GDM1 (cell line): Measurements from ENCODE around the gene RPL39L.

ENCODE experiments used
- DNase-seq: peaks from one replicate; lab custom pipeline; 2025; lab: John Stamatoyannopoulos, UW

Gene RPL39L

DNA sequence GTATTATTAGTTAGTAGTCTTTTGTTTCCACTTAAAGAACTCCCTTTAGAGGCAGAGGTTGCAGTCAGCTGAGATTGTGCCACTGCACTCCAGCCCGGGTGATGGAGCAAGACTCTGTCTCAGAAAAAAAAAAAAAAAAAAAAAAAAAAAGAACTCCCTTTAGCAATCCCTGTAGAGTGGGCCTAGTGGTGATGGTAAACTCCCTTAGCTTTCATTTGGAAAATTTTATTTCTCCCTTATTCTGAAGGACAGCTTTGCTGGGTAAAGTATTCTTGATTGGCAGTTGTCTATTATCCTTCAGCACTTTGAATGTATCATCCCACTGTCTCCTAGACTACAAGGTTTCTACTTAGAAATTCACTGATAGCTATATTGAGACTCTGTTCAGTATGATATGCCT, 46.0 kb downstream of the RPL39L start:
- no peak for DNase-seq

GRCh38 chr3:187088701-187089100, 50.6 kb downstream of the RPL39L start:
- no peak for DNase-seq

DNA sequence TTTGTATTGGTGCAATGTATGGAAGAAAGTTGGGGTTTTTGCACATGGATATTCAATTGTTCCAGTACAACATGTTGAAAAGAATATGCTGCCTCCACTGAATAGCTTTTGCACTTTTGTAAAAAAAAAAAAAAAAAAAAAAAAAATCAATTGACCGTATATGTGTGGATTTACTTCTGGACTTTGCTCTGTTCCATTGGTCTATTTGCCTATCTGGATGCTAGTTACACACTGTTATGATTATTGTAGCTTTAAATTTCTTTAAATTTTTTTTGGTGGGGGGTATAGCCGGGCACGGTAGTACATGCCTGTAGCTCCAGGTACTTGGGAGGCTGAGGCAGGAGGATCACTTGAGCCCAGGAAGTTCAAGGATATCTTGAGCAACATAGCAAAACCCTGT, 52.5 kb downstream of the RPL39L start:
- DNase-seq: no peak

DNA sequence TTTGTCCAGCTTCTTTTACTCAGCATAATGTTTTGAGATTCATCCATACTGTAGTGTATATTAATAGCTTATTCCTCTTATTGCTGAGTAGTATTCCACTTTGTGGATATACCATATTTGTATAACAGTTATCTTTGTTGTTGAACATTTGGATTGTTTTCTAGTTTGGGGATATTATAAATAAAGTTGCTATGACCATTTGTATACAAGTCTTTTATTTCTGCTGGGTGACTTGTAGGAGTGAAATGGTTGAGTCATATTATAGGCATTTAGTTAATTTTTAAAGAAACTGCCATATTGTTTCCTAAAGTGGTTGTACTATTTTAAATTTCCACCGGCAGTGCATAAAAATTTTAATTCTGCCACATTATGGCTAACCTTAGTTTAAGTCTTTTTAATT, 53.4 kb downstream of the RPL39L start:
- DNase-seq: no peak

DNA sequence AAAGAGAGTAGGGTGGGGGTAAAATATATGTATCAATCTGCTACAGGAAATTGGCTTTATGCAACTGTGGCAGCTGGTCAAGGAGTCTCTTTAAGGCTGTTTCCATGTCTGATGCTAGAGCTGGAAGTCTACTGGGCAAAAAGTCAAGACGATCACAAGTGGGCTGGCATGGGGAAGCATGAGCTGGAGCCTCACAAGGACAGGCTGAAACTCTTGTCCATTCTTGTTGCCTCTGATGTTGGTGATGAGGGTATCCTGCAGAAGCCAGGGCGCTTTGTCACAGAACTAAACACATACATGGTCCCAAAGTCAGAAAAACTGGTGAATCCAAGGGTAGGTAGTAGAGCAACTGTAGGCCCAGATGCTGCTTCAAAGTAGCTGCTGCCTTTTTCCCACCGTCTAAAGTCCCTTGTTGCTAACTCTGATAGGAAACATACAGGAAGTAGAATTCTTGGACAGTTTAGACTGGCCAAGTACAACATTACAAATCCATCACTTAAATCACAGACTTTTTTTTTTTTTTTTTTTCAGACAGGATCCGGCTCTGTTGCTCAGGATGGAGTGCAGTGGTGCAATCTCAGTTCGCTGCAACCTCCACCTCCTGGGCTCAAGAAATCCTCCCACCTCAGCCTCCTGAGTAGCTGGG, 54.2 kb downstream of the RPL39L start:
- no peak for DNase-seq

DNA sequence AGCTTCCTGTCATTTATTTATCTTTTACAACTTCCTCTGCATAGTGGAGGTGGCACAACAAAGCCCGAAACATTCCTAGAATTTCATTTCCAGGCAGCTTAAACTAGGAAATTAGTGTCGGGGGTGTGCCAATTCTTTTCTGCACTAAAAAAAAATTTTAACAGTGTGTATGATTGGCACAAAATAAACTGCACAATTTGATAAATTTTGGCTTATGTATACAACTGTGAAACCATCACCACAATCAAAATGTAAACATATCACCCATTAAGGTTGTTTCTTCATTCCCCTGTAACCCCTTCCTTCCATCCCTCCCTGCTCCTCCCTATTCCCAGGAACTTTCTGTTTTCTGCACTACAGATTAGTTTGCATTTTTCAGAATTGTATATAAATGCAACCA, 54.7 kb downstream of the RPL39L start:
- no peak for DNase-seq

DNA sequence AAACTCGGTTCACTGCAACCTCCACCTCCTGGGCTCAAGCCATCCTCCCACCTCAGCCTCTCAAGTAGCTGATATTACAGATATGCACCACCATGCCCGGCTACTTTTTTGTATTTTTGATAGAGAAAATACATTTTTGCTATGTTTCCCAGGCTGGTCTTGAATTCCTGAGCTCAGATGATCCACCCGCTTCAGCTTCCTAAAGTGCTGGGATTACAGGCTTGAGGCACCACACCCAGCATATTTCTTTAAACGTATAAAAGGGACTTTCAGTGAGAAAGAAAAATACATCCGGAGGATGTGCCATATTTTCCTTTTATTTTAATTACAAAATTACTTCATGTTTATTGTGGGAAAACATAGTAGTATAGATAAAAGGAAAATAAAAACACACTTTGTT, 55.2 kb downstream of the RPL39L start:
- DNase-seq: no peak

DNA sequence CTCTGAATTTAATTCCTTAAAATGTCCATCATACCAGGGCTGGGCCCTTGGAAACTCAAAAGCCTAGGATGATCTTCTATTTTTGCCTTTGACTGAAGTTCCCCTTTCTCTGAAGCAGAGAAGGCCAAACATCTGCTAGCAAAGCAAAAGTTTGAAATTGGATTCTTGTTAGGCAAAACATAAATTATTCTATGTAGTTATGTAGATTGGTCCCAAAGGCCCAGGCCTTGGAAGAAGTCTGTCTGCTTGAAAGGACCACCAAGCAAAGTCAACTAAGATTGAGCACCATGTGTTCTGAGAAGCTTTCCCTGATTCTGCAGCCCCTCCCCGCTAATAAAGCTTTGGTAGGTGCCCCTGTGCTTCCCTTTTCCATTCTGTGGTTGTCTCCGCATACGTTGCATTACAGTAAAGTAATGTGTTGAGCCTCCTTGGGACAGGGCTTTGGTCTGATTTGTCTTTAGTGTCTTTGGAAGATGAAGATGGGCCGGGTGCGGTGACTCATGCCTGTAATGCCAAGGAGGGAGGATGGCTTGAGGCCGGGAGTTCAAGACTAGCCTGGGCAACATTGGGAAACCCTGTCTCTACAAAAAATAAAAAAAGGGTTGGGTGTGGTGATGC, 56.4 kb downstream of the RPL39L start:
- no peak for DNase-seq

- no peak for DNase-seq
These were observed 58.4 kb downstream of the RPL39L start for GRCh38 chr3:187080799-187081450.

GRCh38 chr3:187079090-187080022, 59.9 kb downstream of the RPL39L start:
- DNase-seq: no peak

GRCh38 chr3:187077537-187077936, 61.8 kb downstream of the RPL39L start:
- no peak for DNase-seq

GRCh38 chr3:187077085-187077484, 62.2 kb downstream of the RPL39L start:
- no peak for DNase-seq

DNA sequence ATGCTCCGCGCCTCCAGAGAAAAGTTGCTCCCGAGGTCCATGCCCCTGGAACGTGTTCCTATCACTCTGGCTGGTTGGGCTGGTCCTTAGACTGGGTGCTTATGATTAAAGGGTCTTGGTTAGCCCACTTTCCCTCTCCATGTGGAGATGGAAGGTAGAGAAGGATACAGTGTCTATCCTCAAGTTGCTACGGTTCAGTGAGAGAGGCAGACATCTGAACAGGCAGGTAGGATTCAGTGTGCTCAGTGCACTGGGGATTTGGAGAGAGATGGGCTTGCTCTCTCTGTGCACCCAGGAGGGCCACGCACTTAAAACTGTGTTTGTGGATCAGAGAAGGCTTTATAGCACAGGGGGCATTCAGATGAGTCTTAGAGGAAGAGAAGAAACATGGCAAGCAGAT, 63.0 kb downstream of the RPL39L start:
- no peak for DNase-seq

DNA sequence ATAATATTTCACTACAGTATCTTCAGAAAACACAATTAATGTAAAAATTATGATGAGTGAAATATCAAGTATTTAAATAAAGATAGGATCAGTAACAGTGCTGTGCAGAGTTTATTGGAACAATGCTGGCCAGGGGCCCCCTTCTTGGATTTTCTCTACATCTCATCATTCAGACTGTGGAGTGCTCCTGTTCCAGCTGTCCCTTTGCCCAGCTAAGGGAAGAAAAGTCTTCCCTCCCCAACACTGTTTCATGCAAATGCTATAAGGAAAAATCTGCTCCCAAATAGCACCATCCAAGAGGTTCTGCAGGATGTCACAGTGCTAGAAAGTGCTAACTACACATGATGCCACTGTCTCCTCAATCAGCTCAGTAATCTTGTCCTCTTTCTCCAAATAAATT, 64.5 kb downstream of the RPL39L start:
- DNase-seq: no peak

DNA sequence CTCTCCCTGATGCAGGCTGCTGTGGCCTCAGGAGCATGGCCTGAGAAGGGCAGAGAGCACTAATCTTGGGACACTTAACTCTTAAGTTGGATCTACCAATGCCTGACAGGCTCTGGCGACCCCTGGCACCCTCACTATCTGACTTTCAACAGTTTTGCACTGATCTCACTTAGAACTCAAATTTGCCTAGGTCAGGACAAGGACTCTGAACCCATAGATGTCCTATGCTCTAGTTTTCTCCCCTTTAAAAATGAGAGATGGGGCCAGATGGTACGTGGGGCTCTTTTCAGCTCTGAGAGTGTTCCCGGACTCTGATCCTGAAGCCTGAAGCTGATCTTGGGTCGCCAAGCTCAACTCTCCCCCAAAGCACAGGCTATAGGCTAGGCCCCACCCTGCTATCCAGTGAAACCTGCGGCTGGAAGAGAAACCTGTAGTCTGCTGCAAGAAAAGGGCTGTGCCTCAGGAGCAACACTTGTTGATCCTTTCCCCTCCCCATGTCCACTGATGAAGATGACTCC, 65.7 kb downstream of the RPL39L start:
- no peak for DNase-seq

DNA sequence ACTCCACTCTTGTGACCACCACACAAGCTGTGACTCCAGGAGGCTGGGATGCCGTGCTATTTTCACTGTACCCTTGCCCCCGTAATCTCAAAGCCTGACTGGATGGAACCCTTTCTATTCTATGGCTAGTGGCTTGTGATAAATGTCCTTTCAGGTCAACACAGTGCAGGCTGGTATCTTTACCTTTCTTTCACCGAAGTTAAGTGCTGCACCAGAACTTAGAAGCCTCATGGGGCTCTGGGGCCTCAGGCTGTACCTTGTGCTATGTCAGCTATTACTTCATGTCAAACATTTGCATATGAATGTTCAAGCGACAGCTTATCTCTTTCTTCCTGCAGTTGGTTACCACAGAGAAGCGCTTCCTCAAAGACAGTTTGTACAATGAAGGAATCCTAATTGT, 66.8 kb downstream of the RPL39L start:
- DNase-seq: no peak

- no peak for DNase-seq
These were observed 67.2 kb downstream of the RPL39L start for GRCh38 chr3:187072102-187072501.
